IPS-15b (cell line): Measurements from ENCODE around the gene DEF6.
A peak's percentile ranks its signal among the peaks of the same experiment; 100 is the strongest.
"Not testable (repeated sequence)": the region's sequence is repeated elsewhere in the genome, so short reads cannot be mapped to it uniquely, and the experiment has no call there.

Experiments used
- H3K27me3 ChIP-seq: one replicate; pipeline ENCODE4 v1.6.1; 2013; ENCODE audit warnings: low read length; ENCODE audit not compliant: control insufficient read depth, insufficient read depth
- H3K36me3 ChIP-seq: one replicate; pipeline ENCODE4 v1.6.1; 2013; ENCODE audit warnings: low read length; ENCODE audit not compliant: control insufficient read depth, insufficient read depth
- H3K4me1 ChIP-seq: one replicate; pipeline ENCODE4 v1.6.1; 2013; ENCODE audit warnings: mild to moderate bottlenecking, low read length; ENCODE audit not compliant: control insufficient read depth, insufficient read depth
- H3K4me3 ChIP-seq: one replicate; pipeline ENCODE4 v1.5.1; 2013; ENCODE audit warnings: low read depth, low read length
- H3K9ac ChIP-seq: one replicate; pipeline ENCODE4 v1.6.1; 2013; ENCODE audit warnings: low read depth, mild to moderate bottlenecking, low read length
- H3K9me3 ChIP-seq: one replicate; pipeline ENCODE4 v1.6.1; 2013; ENCODE audit warnings: mild to moderate bottlenecking, low read length; ENCODE audit not compliant: control insufficient read depth, insufficient read depth

Gene DEF6

GRCh38 chr6:35317483-35318195 is 20.0 kb downstream of the DEF6 start:
- no peaks in the 10 kb centered on the region for H3K36me3 ChIP-seq
- no peaks in the 10 kb centered on the region for H3K4me1 ChIP-seq
- H3K9ac ChIP-seq: peak overlapping the region; percentile 72
- H3K4me3 ChIP-seq: peak overlapping the region; percentile 70
- H3K9me3 ChIP-seq: no peaks in the 10 kb centered on the region
- peaks cover 19% of the 10 kb centered on the region for H3K27me3 ChIP-seq

- H3K4me1 ChIP-seq: no peaks in the 10 kb centered on the region
- H3K9me3 ChIP-seq: no peaks in the 10 kb centered on the region
- H3K9ac ChIP-seq: peak overlapping the region; percentile 72
- no peaks in the 10 kb centered on the region for H3K36me3 ChIP-seq
- H3K4me3 ChIP-seq: peak overlapping the region; percentile 70
- peaks cover 19% of the 10 kb centered on the region for H3K27me3 ChIP-seq
These were observed 20.9 kb downstream of the DEF6 start for GRCh38 chr6:35318196-35319171.

- H3K27me3 ChIP-seq: peaks cover 19% of the 10 kb centered on the region
- H3K4me1 ChIP-seq: no peaks in the 10 kb centered on the region
- H3K9ac ChIP-seq: no peak overlapping the region
- H3K36me3 ChIP-seq: no peaks in the 10 kb centered on the region
- no peak overlapping the region for H3K4me3 ChIP-seq
- H3K9me3 ChIP-seq: no peaks in the 10 kb centered on the region
These were observed 21.9 kb downstream of the DEF6 start for GRCh38 chr6:35319346-35320030.

- Histone ChIP-seq H3K4me3 (no peak overlapping the region), H3K9me3 (no peaks in the 10 kb centered on the region), H3K27me3 (peaks cover 19% of the 10 kb centered on the region), H3K9ac (no peak overlapping the region), H3K4me1 (no peaks in the 10 kb centered on the region), H3K36me3 (no peaks in the 10 kb centered on the region)
These were observed 22.4 kb downstream of the DEF6 start for GRCh38 chr6:35320031-35320410.

- Histone ChIP-seq H3K4me1 (no peaks in the 10 kb centered on the region), H3K36me3 (no peaks in the 10 kb centered on the region), H3K9me3 (no peaks in the 10 kb centered on the region), H3K27me3 (peaks cover 19% of the 10 kb centered on the region), H3K4me3 (no peak overlapping the region), H3K9ac (no peak overlapping the region)
These were observed 23.5 kb downstream of the DEF6 start for GRCh38 chr6:35321091-35321490.

- Histone ChIP-seq H3K27me3 (no peaks in the 10 kb centered on the region), H3K4me1 (peaks cover 2% of the 10 kb centered on the region), H3K36me3 (no peaks in the 10 kb centered on the region), H3K9me3 (no peaks in the 10 kb centered on the region), H3K4me3 (no peak overlapping the region), H3K9ac (no peak overlapping the region)
These were observed 29.9 kb downstream of the DEF6 start for GRCh38 chr6:35327349-35328027.

- no peak overlapping the region for H3K4me3 ChIP-seq
- no peaks in the 10 kb centered on the region for H3K36me3 ChIP-seq
- no peak overlapping the region for H3K9ac ChIP-seq
These were observed 30.6 kb downstream of the DEF6 start for GRCh38 chr6:35328108-35328723.

GRCh38 chr6:35328965-35329364 is 31.3 kb downstream of the DEF6 start:
- not testable (repeated sequence) for H3K4me3 ChIP-seq, H3K4me1 ChIP-seq, H3K27me3 ChIP-seq, H3K9ac ChIP-seq, H3K9me3 ChIP-seq, H3K36me3 ChIP-seq

More at GRCh38 chr6:35328108-35328723, 30.6 kb downstream of the DEF6 start:
- Histone ChIP-seq H3K27me3 (no peaks in the 10 kb centered on the region), H3K4me1 (peaks cover 2% of the 10 kb centered on the region), H3K9me3 (no peaks in the 10 kb centered on the region)

GRCh38 chr6:35330541-35331119 is 33.0 kb downstream of the DEF6 start:
- no peak overlapping the region for H3K9ac ChIP-seq
- no peaks in the 10 kb centered on the region for H3K9me3 ChIP-seq
- H3K27me3 ChIP-seq: no peaks in the 10 kb centered on the region
- peaks cover 2% of the 10 kb centered on the region for H3K4me1 ChIP-seq
- no peak overlapping the region for H3K4me3 ChIP-seq
- no peaks in the 10 kb centered on the region for H3K36me3 ChIP-seq

- H3K4me3 ChIP-seq, H3K27me3 ChIP-seq, H3K9ac ChIP-seq, H3K4me1 ChIP-seq, H3K9me3 ChIP-seq, H3K36me3 ChIP-seq: not testable (repeated sequence)
These were observed 34.7 kb downstream of the DEF6 start for GRCh38 chr6:35332074-35332887.
